ENCODE measurements around the gene NFX1. TPM values are rescaled to one million over a fixed set of nuclear protein-coding genes. Genes with fewer than 3 reads are reported as not detected.
"Not testable (repeated sequence)": the region's sequence is repeated elsewhere in the genome, so short reads cannot be mapped to it uniquely, and the experiment has no call there.

Gene NFX1
- total RNA-seq, 1 experiment from 2014 or later: 40.0 TPM

GRCh38 chr9:33311953-33312352 is 21.6 kb downstream of the NFX1 start:
- H3K9me3 ChIP-seq (ENCODE audit: low read depth, low read length, poor library complexity, severe bottlenecking): no peaks in the 10 kb centered on the region
- intact Hi-C loops (cut with micrococcal nuclease; ENCODE audit: unreplicated experiment): no loop called here
- no peaks in the 10 kb centered on the region for H3K27me3 ChIP-seq (replicated peaks; ENCODE audit: insufficient read depth, low read depth, low read length, poor library complexity)
- no peak overlapping the region for H3K4me3 ChIP-seq (ENCODE audit: low read depth, low read length, poor library complexity, severe bottlenecking)
- POLR2A ChIA-PET (ENCODE audit: low non-redundant PET): no interaction called here
- no peak for TF ChIP-seq CTCF (conservative IDR thresholded peaks at IDR 0.05; ENCODE audit: low read depth, low read length)
- TF ChIP-seq EZH2 (IDR thresholded peaks at IDR 0.05; ENCODE audit: borderline replicate concordance, low read depth, low read length, poor library complexity, severe bottlenecking): no peak
- no peak for DNase-seq (ENCODE audit: low spot score)
- CTCF ChIA-PET: no interaction called here
- peaks cover 79% of the 10 kb centered on the region for H3K36me3 ChIP-seq (ENCODE audit: insufficient read depth, low read length, poor library complexity, severe bottlenecking)
- H3K4me1 ChIP-seq (ENCODE audit: insufficient read depth, low read length, poor library complexity, severe bottlenecking): no peaks in the 10 kb centered on the region
- BruUV-seq (replicated peaks): no TSS peak
- no peak overlapping the region for H3K27ac ChIP-seq (ENCODE audit: low read depth, low read length, poor library complexity, severe bottlenecking)

GRCh38 chr9:33315371-33315770 is 25.1 kb downstream of the NFX1 start:
- CTCF ChIA-PET: no interaction called here
- POLR2A ChIA-PET (ENCODE audit: low non-redundant PET): no interaction called here

GRCh38 chr9:33317136-33317535 is 26.8 kb downstream of the NFX1 start:
- H3K27ac ChIP-seq (ENCODE audit: low read depth, low read length, poor library complexity, severe bottlenecking); H3K27me3 ChIP-seq (replicated peaks; ENCODE audit: insufficient read depth, low read depth, low read length, poor library complexity); H3K4me3 ChIP-seq (ENCODE audit: low read depth, low read length, poor library complexity, severe bottlenecking); BruUV-seq (replicated peaks); DNase-seq (ENCODE audit: low spot score); H3K4me1 ChIP-seq (ENCODE audit: insufficient read depth, low read length, poor library complexity, severe bottlenecking); H3K9me3 ChIP-seq (ENCODE audit: low read depth, low read length, poor library complexity, severe bottlenecking); POLR2A ChIA-PET (ENCODE audit: low non-redundant PET); CTCF ChIA-PET; intact Hi-C loops (cut with micrococcal nuclease; ENCODE audit: unreplicated experiment): not testable (repeated sequence)
- H3K36me3 ChIP-seq (ENCODE audit: insufficient read depth, low read length, poor library complexity, severe bottlenecking): peaks cover 68% of the 10 kb centered on the region

More at GRCh38 chr9:33315371-33315770, 25.1 kb downstream of the NFX1 start:
- intact Hi-C loops (cut with micrococcal nuclease; ENCODE audit: unreplicated experiment): no loop called here
- no peak for TF ChIP-seq EZH2 (IDR thresholded peaks at IDR 0.05; ENCODE audit: borderline replicate concordance, low read depth, low read length, poor library complexity, severe bottlenecking)
- TF ChIP-seq CTCF (conservative IDR thresholded peaks at IDR 0.05; ENCODE audit: low read depth, low read length): no peak
- no peaks in the 10 kb centered on the region for H3K9me3 ChIP-seq (ENCODE audit: low read depth, low read length, poor library complexity, severe bottlenecking)
- H3K27ac ChIP-seq (ENCODE audit: low read depth, low read length, poor library complexity, severe bottlenecking): no peak overlapping the region
- no peaks in the 10 kb centered on the region for H3K27me3 ChIP-seq (replicated peaks; ENCODE audit: insufficient read depth, low read depth, low read length, poor library complexity)
- no peaks in the 10 kb centered on the region for H3K4me1 ChIP-seq (ENCODE audit: insufficient read depth, low read length, poor library complexity, severe bottlenecking)
- H3K36me3 ChIP-seq (ENCODE audit: insufficient read depth, low read length, poor library complexity, severe bottlenecking): peaks cover 75% of the 10 kb centered on the region
- DNase-seq (ENCODE audit: low spot score): no peak
- no TSS peak for BruUV-seq (replicated peaks)
- no peak overlapping the region for H3K4me3 ChIP-seq (ENCODE audit: low read depth, low read length, poor library complexity, severe bottlenecking)

- ChIA-PET CTCF (no interaction called here), POLR2A (ENCODE audit: low non-redundant PET) (no interaction called here)
- TF ChIP-seq CTCF (conservative IDR thresholded peaks at IDR 0.05; ENCODE audit: low read depth, low read length): no peak
- Histone ChIP-seq H3K36me3 (ENCODE audit: insufficient read depth, low read length, poor library complexity, severe bottlenecking) (peaks cover 68% of the 10 kb centered on the region), H3K4me3 (ENCODE audit: low read depth, low read length, poor library complexity, severe bottlenecking) (no peak overlapping the region), H3K9me3 (ENCODE audit: low read depth, low read length, poor library complexity, severe bottlenecking) (no peaks in the 10 kb centered on the region), H3K27me3 (replicated peaks; ENCODE audit: insufficient read depth, low read depth, low read length, poor library complexity) (no peaks in the 10 kb centered on the region), H3K27ac (ENCODE audit: low read depth, low read length, poor library complexity, severe bottlenecking) (no peak overlapping the region), H3K4me1 (ENCODE audit: insufficient read depth, low read length, poor library complexity, severe bottlenecking) (peaks cover 5% of the 10 kb centered on the region)
- DNase-seq (ENCODE audit: low spot score): no peak
- intact Hi-C loops (cut with micrococcal nuclease; ENCODE audit: unreplicated experiment): no loop called here
- BruUV-seq (replicated peaks): no TSS peak
These were observed 27.9 kb downstream of the NFX1 start for GRCh38 chr9:33318225-33318624.
